Endodermal cell (in vitro differentiated cells): Measurements from ENCODE around the gene SH3PXD2A. TPM values are rescaled to one million over a fixed set of nuclear protein-coding genes. Genes with fewer than 3 reads are reported as not detected.
"Not testable (repeated sequence)": the region's sequence is repeated elsewhere in the genome, so short reads cannot be mapped to it uniquely, and the experiment has no call there.

Experiments
- DNase-seq: peaks from one replicate; pipeline ENCODE4 v3.0.0-alpha.2; 2017
- H3K27ac ChIP-seq: 2 replicates; pipeline ENCODE4 v1.5.1; 2013; ENCODE audit warnings: mild to moderate bottlenecking, low read depth, low read length, moderate library complexity
- H3K27me3 ChIP-seq: 2 replicates; pipeline ENCODE4 v1.6.1; 2013; ENCODE audit warnings: mild to moderate bottlenecking, low read length, moderate library complexity; ENCODE audit not compliant: insufficient read depth, control insufficient read depth, poor library complexity, severe bottlenecking
- H3K36me3 ChIP-seq: 2 replicates; pipeline ENCODE4 v1.7.0; 2013; ENCODE audit warnings: mild to moderate bottlenecking, low read length, moderate library complexity; ENCODE audit not compliant: control insufficient read depth, insufficient read depth
- H3K4me1 ChIP-seq: one replicate; pipeline ENCODE4 v1.7.0; 2013; ENCODE audit warnings: low read length; ENCODE audit not compliant: control insufficient read depth, insufficient read depth
- H3K4me3 ChIP-seq: 2 replicates; pipeline ENCODE4 v1.5.1; 2013; ENCODE audit warnings: mild to moderate bottlenecking, low read length, moderate library complexity
- H3K9ac ChIP-seq: 2 replicates; pipeline ENCODE4 v1.6.1; 2013; ENCODE audit warnings: mild to moderate bottlenecking, low read length, moderate library complexity; ENCODE audit not compliant: poor library complexity, severe bottlenecking; ENCODE audit errors: extremely low read depth
- H3K9me3 ChIP-seq: 2 replicates; pipeline ENCODE4 v1.6.1; 2013; ENCODE audit warnings: mild to moderate bottlenecking, low read length, moderate library complexity; ENCODE audit not compliant: control insufficient read depth
- H3K27ac Mint-ChIP-seq: 2 replicates; pipeline ENCODE4 v1.8.0; 2020; ENCODE audit warnings: mixed read lengths
- H3K27me3 Mint-ChIP-seq: 2 replicates; pipeline ENCODE4 v1.8.0; 2021; ENCODE audit warnings: mild to moderate bottlenecking, mixed read lengths; ENCODE audit not compliant: insufficient read depth
- H3K36me3 Mint-ChIP-seq: 2 replicates; pipeline ENCODE4 v1.8.0; 2020; ENCODE audit warnings: low read depth, mixed read lengths
- H3K4me1 Mint-ChIP-seq: 2 replicates; pipeline ENCODE4 v1.8.0; 2020; ENCODE audit warnings: mixed read lengths
- H3K4me3 Mint-ChIP-seq: 2 replicates; pipeline ENCODE4 v1.8.0; 2020; ENCODE audit warnings: mild to moderate bottlenecking, moderate library complexity, mixed read lengths
- H3K9me3 Mint-ChIP-seq: 2 replicates; pipeline ENCODE4 v1.8.0; 2020; ENCODE audit warnings: mild to moderate bottlenecking, mixed read lengths
- WGBS, 2 experiments: methylation state at CpG; one replicate each; pipeline versions ENCODE4 v1.1.5 to v1.1.7; 2013; ENCODE audit warnings: missing lambda C conversion rate in 2 of 2, mixed read lengths in 1 of 2; ENCODE audit not compliant: insufficient coverage in 1 of 2, insufficient read length in 1 of 2; 5-methylcytosine and 5-hydroxymethylcytosine counted together
- total RNA-seq, 2 donors: library from RNA; stranded (reverse); fragmentation: NEBNext Ultra II Directional in 1 of 2; extraction: Animal tissue kit (Norgen Biotek cat#: 25700) in 1 of 2; gene quantifications; 2 replicates in 1 of 2; 3 replicates in 1 of 2; pipeline ENCODE4 v1.2.1, GENCODE V29; 2021
- TF ChIP-seq, protein P1 (sequence below): fragments of 200-600 bp; sonication (generic); conservative IDR thresholded peaks from 2 replicates; pipeline ENCODE4 v1.5.0; 2021; ENCODE audit warnings: antibody characterized with exemption, mild to moderate bottlenecking

Gene SH3PXD2A
- total RNA-seq, 2 donors from 2014 or later, result 15.7 to 22.6 TPM

DNA sequence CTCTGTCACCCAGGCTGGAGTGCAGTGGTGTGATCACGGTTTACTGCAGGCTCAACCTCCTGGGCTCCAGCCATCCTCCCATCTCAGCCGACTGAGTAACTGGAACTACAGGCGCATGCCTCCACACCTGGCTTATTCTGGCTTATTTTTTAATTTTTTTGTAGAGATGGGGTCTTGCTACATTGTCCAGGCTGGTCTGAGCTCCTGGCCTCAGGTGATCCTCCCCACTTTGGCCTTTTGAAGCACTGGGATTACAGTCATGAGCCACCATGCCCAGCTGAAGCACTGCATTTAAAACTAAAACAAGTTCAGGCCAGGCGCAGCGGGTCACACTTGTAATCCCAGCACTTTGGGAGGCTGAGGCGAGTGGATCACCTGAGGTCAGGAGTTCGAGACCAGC lies 8.0 kb downstream of the SH3PXD2A start:
- Mint-ChIP-seq H3K4me3 (no peak overlapping the region), H3K4me1 (peaks cover 36% of the 10 kb centered on the region)
- WGBS, 2 experiments, result 78 to 94% methylated on average over 3 to 6 of the region's 7 CpGs

DNA sequence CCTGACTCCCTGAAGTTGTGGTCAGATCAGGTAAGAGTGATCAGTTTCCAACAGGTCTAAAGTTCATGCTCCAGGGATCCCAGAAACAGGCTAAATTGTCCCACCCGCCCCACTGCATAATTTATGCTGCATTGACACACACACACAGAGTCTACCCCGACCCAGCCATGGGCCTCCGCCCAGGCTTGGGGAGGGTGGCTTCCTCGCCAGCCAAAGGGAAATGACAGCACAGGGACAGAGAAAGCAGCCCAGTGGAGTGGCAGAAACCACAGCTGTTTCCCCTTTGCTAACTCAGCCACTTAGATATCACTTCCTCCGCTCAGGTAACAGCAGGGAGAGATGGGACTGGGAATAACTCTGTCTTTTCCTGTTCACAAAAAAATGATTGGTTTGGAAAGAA lies 9.4 kb downstream of the SH3PXD2A start:
- 84 to 85% methylated on average over 4 to 5 of the region's 5 CpGs for WGBS, 2 experiments
- Histone ChIP-seq H3K36me3 (no peaks in the 10 kb centered on the region), H3K4me1 (peaks cover 5% of the 10 kb centered on the region), H3K27ac (no peak overlapping the region), H3K27me3 (no peaks in the 10 kb centered on the region), H3K9me3 (no peaks in the 10 kb centered on the region), H3K4me3 (no peak overlapping the region), H3K9ac (no peak overlapping the region)
- DNase-seq, result no peak
- Mint-ChIP-seq H3K27ac (no peak overlapping the region), H3K27me3 (no peaks in the 10 kb centered on the region), H3K9me3 (no peaks in the 10 kb centered on the region), H3K4me1 (peaks cover 44% of the 10 kb centered on the region), H3K36me3 (no peaks in the 10 kb centered on the region), H3K4me3 (no peak overlapping the region)
- TF ChIP-seq, protein P1, sequence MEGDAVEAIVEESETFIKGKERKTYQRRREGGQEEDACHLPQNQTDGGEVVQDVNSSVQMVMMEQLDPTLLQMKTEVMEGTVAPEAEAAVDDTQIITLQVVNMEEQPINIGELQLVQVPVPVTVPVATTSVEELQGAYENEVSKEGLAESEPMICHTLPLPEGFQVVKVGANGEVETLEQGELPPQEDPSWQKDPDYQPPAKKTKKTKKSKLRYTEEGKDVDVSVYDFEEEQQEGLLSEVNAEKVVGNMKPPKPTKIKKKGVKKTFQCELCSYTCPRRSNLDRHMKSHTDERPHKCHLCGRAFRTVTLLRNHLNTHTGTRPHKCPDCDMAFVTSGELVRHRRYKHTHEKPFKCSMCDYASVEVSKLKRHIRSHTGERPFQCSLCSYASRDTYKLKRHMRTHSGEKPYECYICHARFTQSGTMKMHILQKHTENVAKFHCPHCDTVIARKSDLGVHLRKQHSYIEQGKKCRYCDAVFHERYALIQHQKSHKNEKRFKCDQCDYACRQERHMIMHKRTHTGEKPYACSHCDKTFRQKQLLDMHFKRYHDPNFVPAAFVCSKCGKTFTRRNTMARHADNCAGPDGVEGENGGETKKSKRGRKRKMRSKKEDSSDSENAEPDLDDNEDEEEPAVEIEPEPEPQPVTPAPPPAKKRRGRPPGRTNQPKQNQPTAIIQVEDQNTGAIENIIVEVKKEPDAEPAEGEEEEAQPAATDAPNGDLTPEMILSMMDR, result no peak

More for the DNA sequence above, 8.0 kb downstream of the SH3PXD2A start:
- no peak overlapping the region for H3K27ac Mint-ChIP-seq
- Histone ChIP-seq H3K4me3 (no peak overlapping the region), H3K9ac (no peak overlapping the region), H3K9me3 (no peaks in the 10 kb centered on the region), H3K27ac (no peak overlapping the region), H3K27me3 (no peaks in the 10 kb centered on the region), H3K36me3 (no peaks in the 10 kb centered on the region), H3K4me1 (peaks cover 4% of the 10 kb centered on the region)
- no peaks in the 10 kb centered on the region for H3K27me3 Mint-ChIP-seq
- TF ChIP-seq, protein P1, result no peak
- H3K36me3 Mint-ChIP-seq, result no peaks in the 10 kb centered on the region
- DNase-seq, result no peak
- no peaks in the 10 kb centered on the region for H3K9me3 Mint-ChIP-seq

DNA sequence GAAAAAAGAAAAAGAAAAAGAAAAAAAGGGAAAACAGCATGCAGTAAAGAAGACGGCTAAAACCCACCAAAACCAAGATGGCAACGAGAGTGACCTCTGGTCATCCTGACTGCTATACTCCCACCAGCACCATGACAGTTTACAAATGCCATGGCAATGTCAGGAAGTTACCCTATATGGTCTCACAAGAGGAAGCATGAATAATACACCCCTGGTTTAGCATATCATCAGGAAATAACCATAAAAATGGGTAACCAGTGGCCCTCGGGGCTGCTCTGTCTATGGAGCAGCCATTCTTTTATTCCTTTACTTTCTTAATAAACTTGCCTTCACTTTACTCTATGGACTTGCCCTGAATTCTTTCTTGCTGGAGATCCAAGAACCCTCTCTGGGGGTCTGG lies 10.0 kb downstream of the SH3PXD2A start:
- not testable (repeated sequence) for H3K36me3 ChIP-seq, H3K9me3 Mint-ChIP-seq, H3K27ac ChIP-seq, H3K9ac ChIP-seq, H3K27me3 ChIP-seq, H3K36me3 Mint-ChIP-seq, H3K4me3 ChIP-seq, DNase-seq, H3K27me3 Mint-ChIP-seq, H3K27ac Mint-ChIP-seq, H3K9me3 ChIP-seq, H3K4me3 Mint-ChIP-seq
- 95 to 96% methylated on average over 3 of the region's 3 CpGs for WGBS, 2 experiments
- H3K4me1 Mint-ChIP-seq, result peaks cover 49% of the 10 kb centered on the region
- peaks cover 10% of the 10 kb centered on the region for H3K4me1 ChIP-seq

DNA sequence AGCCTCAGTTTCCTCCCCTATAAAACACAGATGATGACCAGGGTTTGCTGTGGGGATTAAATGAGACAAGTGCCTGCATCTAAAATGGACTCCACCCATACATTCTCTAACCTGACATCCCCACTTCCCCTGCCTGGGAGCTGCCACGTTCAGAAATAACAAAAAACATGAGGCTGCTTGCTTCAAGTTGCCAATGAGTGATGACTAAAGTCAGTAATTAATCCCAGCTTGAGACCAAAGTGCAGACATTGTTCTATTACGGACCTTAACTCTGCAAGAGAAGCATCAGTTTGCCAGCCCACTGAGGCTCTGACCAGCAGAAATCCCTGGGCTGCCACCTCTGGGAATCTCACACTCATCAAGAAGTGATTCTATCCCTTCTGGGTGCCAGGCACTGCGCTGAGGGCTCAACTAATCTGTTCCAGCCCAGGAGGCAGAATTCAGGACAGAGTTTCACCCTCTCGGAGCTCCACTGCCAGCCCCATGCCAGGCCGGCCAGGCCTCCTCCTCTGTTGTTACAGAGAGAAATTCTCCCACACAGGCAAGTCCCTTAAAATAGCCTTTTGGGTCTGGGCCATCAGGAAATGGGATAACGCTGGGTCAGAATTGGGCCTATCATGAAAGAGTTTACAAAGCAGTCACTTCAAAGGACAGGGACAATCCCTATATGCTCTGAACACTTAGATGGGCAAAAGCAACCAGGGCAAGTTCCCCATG lies 11.4 kb downstream of the SH3PXD2A start:
- no peaks in the 10 kb centered on the region for H3K36me3 Mint-ChIP-seq
- DNase-seq, result no peak
- H3K36me3 ChIP-seq, result no peaks in the 10 kb centered on the region
- H3K4me3 ChIP-seq, result no peak overlapping the region
- no peak overlapping the region for H3K27ac ChIP-seq
- no peaks in the 10 kb centered on the region for H3K27me3 Mint-ChIP-seq
- H3K9me3 Mint-ChIP-seq, result no peaks in the 10 kb centered on the region
- H3K4me1 Mint-ChIP-seq, result peaks cover 50% of the 10 kb centered on the region
- no peak overlapping the region for H3K27ac Mint-ChIP-seq
- TF ChIP-seq, protein P1, result no peak
- WGBS, 2 experiments, result 90 to 91% methylated on average over 5 to 6 of the region's 6 CpGs
- H3K9ac ChIP-seq, result no peak overlapping the region
- peaks cover 18% of the 10 kb centered on the region for H3K4me1 ChIP-seq
- no peak overlapping the region for H3K4me3 Mint-ChIP-seq
- H3K27me3 ChIP-seq, result no peaks in the 10 kb centered on the region
- no peaks in the 10 kb centered on the region for H3K9me3 ChIP-seq
